GM12801 (cell line): Measurements from ENCODE around the gene TRPV3.

ENCODE experiments used
- CTCF ChIP-seq: IDR thresholded peaks from one replicate; pipeline ENCODE4 v1.5.1; 2011; ENCODE audit warnings: control low read depth; ENCODE audit not compliant: insufficient read length; ENCODE audit errors: extremely low read depth

The TRPV3 gene

GRCh38 chr17:3527468-3527867, 30.1 kb downstream of the TRPV3 start:
- no peak for TF ChIP-seq CTCF

GRCh38 chr17:3526971-3527370, 30.6 kb downstream of the TRPV3 start:
- TF ChIP-seq CTCF, result no peak

- TF ChIP-seq CTCF, result no peak
These were observed 31.1 kb downstream of the TRPV3 start for GRCh38 chr17:3526491-3526890.

- no peak for TF ChIP-seq CTCF
These were observed 33.6 kb downstream of the TRPV3 start for GRCh38 chr17:3524024-3524423.

- no peak for TF ChIP-seq CTCF
These were observed 42.7 kb downstream of the TRPV3 start for GRCh38 chr17:3514873-3515272.

- no peak for TF ChIP-seq CTCF
These were observed 44.1 kb downstream of the TRPV3 start for GRCh38 chr17:3513305-3514035.

- no peak for TF ChIP-seq CTCF
These were observed 45.0 kb downstream of the TRPV3 start for GRCh38 chr17:3512505-3513171.
